Calu3 (cell line): Measurements from ENCODE around the gene PIAS3. TPM values are rescaled to one million over a fixed set of nuclear protein-coding genes. Genes with fewer than 3 reads are reported as not detected.

Source experiments
- BruUV-seq: library from RNA; stranded (reverse); fragments of 400-500 nt; replicated peaks from 2 replicates; lab custom pipeline; 2021; lab: Mats Ljungman, UMichigan
- CTCF ChIA-PET: fragments of 300-600 bp; sonication (Branson Sonifier 250); formaldehyde crosslinking; loops from one replicate; lab custom pipeline; 2022; ENCODE audit warnings: antibody characterized with exemption; lab: Charles Lee
- DNase-seq: peaks from one replicate; pipeline ENCODE4 v3.0.0; 2022
- H3K27ac Mint-ChIP-seq: one replicate; pipeline ENCODE4 v1.8.0; 2022; ENCODE audit warnings: mixed read lengths; ENCODE audit not compliant: unreplicated experiment
- H3K27me3 Mint-ChIP-seq: one replicate; pipeline ENCODE4 v1.8.0; 2022; ENCODE audit warnings: mixed read lengths; ENCODE audit not compliant: unreplicated experiment
- H3K36me3 Mint-ChIP-seq: one replicate; pipeline ENCODE4 v1.8.0; 2022; ENCODE audit warnings: mild to moderate bottlenecking, moderate library complexity, mixed read lengths; ENCODE audit not compliant: insufficient read depth, unreplicated experiment
- H3K4me1 Mint-ChIP-seq: one replicate; pipeline ENCODE4 v1.8.0; 2022; ENCODE audit warnings: mild to moderate bottlenecking, low read depth, mixed read lengths; ENCODE audit not compliant: unreplicated experiment
- H3K4me3 Mint-ChIP-seq: one replicate; pipeline ENCODE4 v1.8.0; 2022; ENCODE audit warnings: mild to moderate bottlenecking, low read depth, moderate library complexity, mixed read lengths; ENCODE audit not compliant: unreplicated experiment
- H3K9me3 Mint-ChIP-seq: one replicate; pipeline ENCODE4 v1.8.0; 2022; ENCODE audit warnings: low read depth, mixed read lengths; ENCODE audit not compliant: unreplicated experiment
- CTCF ChIP-seq: fragments of 200-600 bp; IDR thresholded peaks from one replicate; pipeline ENCODE4 v1.8.0; 2022; ENCODE audit warnings: antibody characterized with exemption; ENCODE audit not compliant: unreplicated experiment
- intact Hi-C: fragments of 100-400 bp; cut with micrococcal nuclease; formaldehyde crosslinking; loops from one replicate; pipeline ENCODE4 v1.10.0; 2022; ENCODE audit not compliant: unreplicated experiment
- microRNA-seq: library from miRNA; unstranded; fragments of <30 nt; microRNA quantifications from one replicate; pipeline ENCODE4 v1.2.0, GENCODE V29; 2022
- total RNA-seq: library from RNA; stranded (reverse); gene quantifications from 2 replicates; pipeline ENCODE4 v1.2.3, GENCODE V29; 2022

Gene PIAS3
- total RNA-seq, 1 experiment from 2014 or later: 40.1 TPM

GRCh38 chr1:145806408-145806807, 52.5 kb downstream of the PIAS3 start:
- no peak for TF ChIP-seq CTCF
- Mint-ChIP-seq H3K27me3 (no peaks in the 10 kb centered on the region), H3K4me3 (no peak overlapping the region), H3K4me1 (no peaks in the 10 kb centered on the region), H3K36me3 (no peaks in the 10 kb centered on the region), H3K27ac (no peak overlapping the region), H3K9me3 (no peaks in the 10 kb centered on the region)
- DNase-seq: no peak
- no TSS peak for BruUV-seq
- CTCF ChIA-PET: interaction anchor here (0.6 kb wide), 1 partner anchor 1345 kb away, joined by 3 read pairs; the partner anchor contains the start of gene NBPF15
- intact Hi-C loops: no loop called here

- no TSS peak for BruUV-seq
- H3K9me3 Mint-ChIP-seq: no peaks in the 10 kb centered on the region
- H3K4me3 Mint-ChIP-seq: no peak overlapping the region
- no peaks in the 10 kb centered on the region for H3K36me3 Mint-ChIP-seq
- CTCF ChIA-PET: no interaction called here
- H3K27me3 Mint-ChIP-seq: no peaks in the 10 kb centered on the region
- no peaks in the 10 kb centered on the region for H3K4me1 Mint-ChIP-seq
- no peak overlapping the region for H3K27ac Mint-ChIP-seq
- no peak for TF ChIP-seq CTCF
- DNase-seq: no peak
- intact Hi-C loops: no loop called here
Observed at GRCh38 chr1:145805057-145805456, 53.8 kb downstream of the PIAS3 start.

GRCh38 chr1:145804235-145805045, 54.4 kb downstream of the PIAS3 start:
- no peak for DNase-seq
- CTCF ChIA-PET: interaction anchor here (0.6 kb wide), 1 partner anchor 71 kb away, joined by 3 read pairs; no protein-coding TSS in a partner anchor
- Mint-ChIP-seq H3K27me3 (no peaks in the 10 kb centered on the region), H3K36me3 (no peaks in the 10 kb centered on the region), H3K4me3 (no peak overlapping the region), H3K9me3 (no peaks in the 10 kb centered on the region), H3K4me1 (no peaks in the 10 kb centered on the region), H3K27ac (no peak overlapping the region)
- intact Hi-C loops: no loop called here
- BruUV-seq: no TSS peak
- no peak for TF ChIP-seq CTCF

- intact Hi-C loops: no loop called here
- no peaks in the 10 kb centered on the region for H3K4me1 Mint-ChIP-seq
- H3K9me3 Mint-ChIP-seq: peaks cover 10% of the 10 kb centered on the region
- CTCF ChIA-PET: no interaction called here
- no peak for TF ChIP-seq CTCF
- H3K27ac Mint-ChIP-seq: no peak overlapping the region
- H3K36me3 Mint-ChIP-seq: no peaks in the 10 kb centered on the region
- H3K4me3 Mint-ChIP-seq: no peak overlapping the region
- no TSS peak for BruUV-seq
- no peak for DNase-seq
- H3K27me3 Mint-ChIP-seq: no peaks in the 10 kb centered on the region
Observed at GRCh38 chr1:145799806-145800205, 59.1 kb downstream of the PIAS3 start.

Small RNA genes within 50 kb of the gene (microRNA-seq; reads per million reads assigned to microRNA genes)
- 1.1 reads per million for gene MIR6736

Other genes starting within 250 kb of the PIAS3 start
- 1.3 and 3.3 TPM in 2 replicates for gene PDZK1, start 151.7 kb downstream of the PIAS3 start, total RNA-seq
- not detected in 2 replicates for gene CD160, start 139.6 kb downstream of the PIAS3 start, total RNA-seq
- 9.5 and 9.9 TPM in 2 replicates for gene RNF115, start 35.0 kb downstream of the PIAS3 start, total RNA-seq
- 29.3 and 33.0 TPM in 2 replicates for gene POLR3C, start 34.9 kb downstream of the PIAS3 start, total RNA-seq
- 2.8 and 4.0 TPM in 2 replicates for gene NUDT17, start 13.5 kb downstream of the PIAS3 start, total RNA-seq
- gene ANKRD35, start 26.8 kb upstream of the PIAS3 start, total RNA-seq: 0.22 TPM in 1 of 2 replicates, not detected in the other
- gene ITGA10, start 51.0 kb upstream of the PIAS3 start, total RNA-seq: 0.34 and 0.68 TPM in 2 replicates
- 27.1 and 27.3 TPM in 2 replicates for gene PEX11B, start 59.6 kb upstream of the PIAS3 start, total RNA-seq
- 167 and 177 TPM in 2 replicates for gene RBM8A, start 68.4 kb upstream of the PIAS3 start, total RNA-seq
- gene LIX1L, start 98.9 kb upstream of the PIAS3 start, total RNA-seq: 6.3 and 7.2 TPM in 2 replicates
- gene ANKRD34A, start 105.5 kb upstream of the PIAS3 start, total RNA-seq: 0.19 and 0.27 TPM in 2 replicates
- gene POLR3GL, start 105.6 kb upstream of the PIAS3 start, total RNA-seq: 9.9 and 11.5 TPM in 2 replicates
- 18.5 and 27.3 TPM in 2 replicates for gene TXNIP, start 137.5 kb upstream of the PIAS3 start, total RNA-seq
- not detected in 2 replicates for gene HJV, start 162.7 kb upstream of the PIAS3 start, total RNA-seq